GM21723 (cell line): ENCODE data around the gene SLC6A13.

Experiments
- ATAC-seq: cut with Tn5 transposase; IDR thresholded peaks from one replicate; pipeline ENCODE4 v1.9.1; 2021; ENCODE audit warnings: mild to moderate bottlenecking, moderate library complexity; ENCODE audit not compliant: unreplicated experiment

SLC6A13 gene

GRCh38 chr12:234891-235415, 27.7 kb downstream of the SLC6A13 start:
- no peak for ATAC-seq

- ATAC-seq, result no peak
Measured at GRCh38 chr12:234019-234418, 28.6 kb downstream of the SLC6A13 start.

GRCh38 chr12:233615-233968, 29.0 kb downstream of the SLC6A13 start:
- no peak for ATAC-seq

GRCh38 chr12:232731-233614, 29.7 kb downstream of the SLC6A13 start:
- no peak for ATAC-seq

GRCh38 chr12:230925-231671, 31.5 kb downstream of the SLC6A13 start:
- no peak for ATAC-seq

- no peak for ATAC-seq
Measured at GRCh38 chr12:229441-230191, 33.0 kb downstream of the SLC6A13 start.

GRCh38 chr12:228846-229200, 33.8 kb downstream of the SLC6A13 start:
- ATAC-seq, result no peak

- ATAC-seq, result no peak
Measured at GRCh38 chr12:227923-228845, 34.5 kb downstream of the SLC6A13 start.

- ATAC-seq, result no peak
Measured at GRCh38 chr12:227286-227915, 35.2 kb downstream of the SLC6A13 start.

GRCh38 chr12:226401-226800, 36.2 kb downstream of the SLC6A13 start:
- ATAC-seq, result no peak

GRCh38 chr12:225012-225411, 37.6 kb downstream of the SLC6A13 start:
- no peak for ATAC-seq

- no peak for ATAC-seq
Measured at GRCh38 chr12:224330-224729, 38.3 kb downstream of the SLC6A13 start.

- ATAC-seq, result no peak
Measured at GRCh38 chr12:223841-224240, 38.8 kb downstream of the SLC6A13 start.

- ATAC-seq, result no peak
Measured at GRCh38 chr12:221736-222135, 40.9 kb downstream of the SLC6A13 start.

GRCh38 chr12:220946-221550, 41.6 kb downstream of the SLC6A13 start:
- ATAC-seq, result no peak

GRCh38 chr12:220491-220890, 42.1 kb downstream of the SLC6A13 start:
- no peak for ATAC-seq

GRCh38 chr12:219891-220352, 42.7 kb downstream of the SLC6A13 start:
- ATAC-seq, result peak; percentile 62

GRCh38 chr12:218728-219590, 43.7 kb downstream of the SLC6A13 start:
- no peak for ATAC-seq
